K562 (cell line): ENCODE measurements around the gene MRAP2. TPM values are rescaled to one million over a fixed set of nuclear protein-coding genes. Genes with fewer than 3 reads are reported as not detected.

Experiments used
- ATAC-seq: fragments of 200-7000 bp; cut with Tn5 transposase; 3 replicates; pipeline ENCODE4 v1.9.1; 2020; ENCODE audit warnings: moderate library complexity
- BruUV-seq: library from RNA; stranded (reverse); fragments of 400-500 nt; replicated peaks from 2 replicates; lab custom pipeline; 2021; lab: Mats Ljungman, UMichigan
- CTCF ChIA-PET: fragments of 300-600 bp; formaldehyde crosslinking; extraction: SDS; loops from one replicate; lab custom pipeline; 2021; ENCODE audit warnings: low intra/inter-chr PET ratio; lab: Yijun Ruan, JAX
- POLR2A ChIA-PET: fragments of 300-600, 350-650 bp; sonication (Branson Sonifier 250); formaldehyde crosslinking; extraction: SDS; loops from one replicate; lab custom pipeline; 2021; ENCODE audit warnings: antibody characterized with exemption, inconsistent platforms; lab: Yijun Ruan, JAX
- DNase-seq, 4 experiments: peaks; one replicate each; pipeline versions ENCODE4 v3.0.0 to v3.0.0-alpha.2; 2011 to 2018; ENCODE audit warnings: low spot score in 3 of 4, mixed read lengths in 3 of 4; ENCODE audit errors: extremely low read depth in 1 of 4
- FAIRE-seq: peaks from 2 replicates; lab custom pipeline; 2011; peaks lifted over from hg19 to GRCh38; lab: Jason Lieb, UNC
- H2AFZ ChIP-seq: 2 replicates; pipeline ENCODE4 v1.6.0; 2011; ENCODE audit warnings: low read depth, low read length, control low read depth, inconsistent platforms
- H3K27ac ChIP-seq: fragments of 200-600 bp; 3 replicates; pipeline ENCODE4 v1.8.0; 2011; ENCODE audit warnings: low read depth, mild to moderate bottlenecking, control low read depth, inconsistent platforms, low read length, moderate library complexity, mixed read lengths; ENCODE audit errors: extremely low read depth
- H3K27me3 ChIP-seq, 2 experiments: fragments of 300-600 bp in 1 of 2; 2 replicates in 1 of 2; 3 replicates in 1 of 2; pipeline versions ENCODE4 v1.6.0 to v1.8.0; 2011; ENCODE audit warnings: inconsistent platforms in 2 of 2, low read length in 2 of 2, mild to moderate bottlenecking in 1 of 2, mixed read lengths in 1 of 2, moderate library complexity in 1 of 2; ENCODE audit not compliant: control insufficient read depth in 2 of 2, insufficient read depth in 2 of 2
- H3K36me3 ChIP-seq: fragments of 300-600 bp; 3 replicates; pipeline ENCODE4 v1.8.0; 2011; ENCODE audit warnings: mild to moderate bottlenecking, low read length, inconsistent platforms; ENCODE audit not compliant: control insufficient read depth, insufficient read depth
- H3K4me1 ChIP-seq, 2 experiments: fragments of 200-600 bp in 1 of 2; replicated peaks in 1 of 2; 2 replicates in 1 of 2; 3 replicates in 1 of 2; pipeline versions ENCODE4 v1.5.1 to v1.8.0; 2011; ENCODE audit warnings: inconsistent platforms in 2 of 2, low read length in 2 of 2, mild to moderate bottlenecking in 1 of 2, mixed read lengths in 1 of 2, moderate library complexity in 1 of 2; ENCODE audit not compliant: control insufficient read depth in 2 of 2, insufficient read depth in 2 of 2
- H3K4me2 ChIP-seq: 2 replicates; pipeline ENCODE4 v1.6.1; 2011; ENCODE audit warnings: low read length, control low read depth, inconsistent platforms, mixed read lengths; ENCODE audit not compliant: insufficient read depth
- H3K4me3 ChIP-seq: fragments of 200-600 bp; sonication (generic), shearing (Covaris generic); 2 replicates; pipeline ENCODE4 v1.5.1; 2016; ENCODE audit warnings: control low read depth, inconsistent platforms
- H3K79me2 ChIP-seq: fragments of 200-600 bp; 3 replicates; pipeline ENCODE4 v1.8.0; 2011; ENCODE audit warnings: low read length, inconsistent platforms; ENCODE audit not compliant: control insufficient read depth, insufficient read depth
- H3K9ac ChIP-seq, 2 experiments: 2 replicates each; pipeline versions ENCODE4 v1.6.0 to v1.6.1; 2011; ENCODE audit warnings: low read depth in 2 of 2, low read length in 2 of 2, control low read depth in 1 of 2, inconsistent platforms in 1 of 2, mild to moderate bottlenecking in 1 of 2, mixed read lengths in 1 of 2; ENCODE audit not compliant: insufficient read depth in 1 of 2
- H3K9me1 ChIP-seq: one replicate; pipeline ENCODE4 v1.6.0; 2011; ENCODE audit warnings: inconsistent platforms, mild to moderate bottlenecking, low read length, moderate library complexity; ENCODE audit not compliant: control insufficient read depth, insufficient read depth
- H3K9me3 ChIP-seq: replicated peaks from 2 replicates; pipeline ENCODE4 v1.5.1; 2011; ENCODE audit warnings: low read depth, low read length, inconsistent platforms; ENCODE audit not compliant: control insufficient read depth, insufficient read depth
- H4K20me1 ChIP-seq: replicated peaks from 2 replicates; pipeline ENCODE4 v1.6.1; 2011; ENCODE audit warnings: low read length, inconsistent platforms, mixed read lengths; ENCODE audit not compliant: control insufficient read depth, insufficient read depth
- ARHGAP35 ChIP-seq: fragments of 450-650 bp; IDR thresholded peaks from 2 replicates; pipeline ENCODE4 v1.6.1; 2018; ENCODE audit not compliant: partially characterized antibody
- ATF2 ChIP-seq: sonication (generic); formaldehyde crosslinking; IDR thresholded peaks from 2 replicates; pipeline ENCODE4 v1.8.1; 2022; ENCODE audit warnings: missing genetic modification reagents
- C11orf30 ChIP-seq: fragments of 450-650 bp; IDR thresholded peaks from 2 replicates; pipeline ENCODE4 v1.6.1; 2016; ENCODE audit warnings: low read depth, mild to moderate bottlenecking
- CEBPB ChIP-seq: fragments of 450-650 bp; IDR thresholded peaks from 2 replicates; pipeline ENCODE4 v1.6.1; 2016; ENCODE audit warnings: missing genetic modification characterization, missing compliant biosample characterization
- FOXJ3 ChIP-seq: sonication (generic); formaldehyde crosslinking; IDR thresholded peaks from 2 replicates; pipeline ENCODE4 v1.4.0; 2020; ENCODE audit warnings: mild to moderate bottlenecking, missing genetic modification reagents
- ID3 ChIP-seq, 2 experiments: fragments of 250-450 bp in 1 of 2; fragments of 450-650 bp in 1 of 2; sonication (Bioruptor Pico) in 1 of 2; IDR thresholded peaks; 2 replicates each; pipeline versions ENCODE4 v1.6.1 to v1.8.0; 2016 to 2021; ENCODE audit warnings: mild to moderate bottlenecking in 2 of 2, moderate library complexity in 2 of 2, missing compliant biosample characterization in 1 of 2, missing genetic modification characterization in 1 of 2
- MXI1 ChIP-seq: IDR thresholded peaks from 2 replicates; pipeline ENCODE4 v1.6.1; 2011; ENCODE audit warnings: low read depth, mild to moderate bottlenecking, improper control_type of control experiment, low read length
- NCOA2 ChIP-seq, 2 experiments: fragments of 450-650 bp; IDR thresholded peaks; 2 replicates each; pipeline ENCODE4 v1.6.1; 2018; ENCODE audit warnings: mild to moderate bottlenecking in 2 of 2, moderate library complexity in 1 of 2; ENCODE audit not compliant: partially characterized antibody in 2 of 2
- POLR2G ChIP-seq: fragments of 200-400 bp; formaldehyde crosslinking; IDR thresholded peaks from 2 replicates; pipeline ENCODE4 v1.6.1; 2017; ENCODE audit warnings: low read depth, mild to moderate bottlenecking, antibody characterized with exemption, low read length, moderate library complexity
- PYGO2 ChIP-seq: fragments of 450-650 bp; IDR thresholded peaks from 2 replicates; pipeline ENCODE4 v1.6.1; 2016; ENCODE audit warnings: mild to moderate bottlenecking, missing genetic modification characterization, moderate library complexity, missing compliant biosample characterization
- UBTF ChIP-seq, 2 experiments: IDR thresholded peaks; 2 replicates each; pipeline ENCODE4 v1.6.1; 2012; ENCODE audit warnings: improper control_type of control experiment in 2 of 2, low read depth in 2 of 2, low read length in 2 of 2, borderline replicate concordance in 1 of 2
- ZBTB12 ChIP-seq: fragments of 250-450 bp; sonication (Bioruptor Pico); IDR thresholded peaks from 2 replicates; pipeline ENCODE4 v1.4.0; 2020
- ZNF174 ChIP-seq: fragments of 250-450 bp; sonication (Bioruptor Pico); IDR thresholded peaks from 2 replicates; pipeline ENCODE4 v1.4.0; 2020; ENCODE audit warnings: mild to moderate bottlenecking
- ZNF354B ChIP-seq: fragments of 250-450 bp; sonication (Bioruptor Pico); IDR thresholded peaks from 2 replicates; pipeline ENCODE4 v1.4.0; 2020
- ZNF551 ChIP-seq: fragments of 250-450 bp; sonication (Bioruptor Pico); IDR thresholded peaks from 2 replicates; pipeline ENCODE4 v1.5.0; 2021; ENCODE audit warnings: mild to moderate bottlenecking, moderate library complexity
- whole genome bisulfite sequencing: fragments of 100-300 bp; shearing (Covaris generic); methylation state at CpG from one replicate; pipeline ENCODE4 v1.1.6; 2016; ENCODE audit warnings: low coverage, mixed read lengths; ENCODE audit not compliant: insufficient coverage; ENCODE audit errors: missing lambda C conversion rate; 5-methylcytosine and 5-hydroxymethylcytosine counted together
- in situ Hi-C: fragments of 300-500 bp; cut with MboI; formaldehyde crosslinking; loops from 4 replicates; pipeline ENCODE4 v1.15.0; 2018; ENCODE audit warnings: inconsistent platforms, mixed read lengths
- intact Hi-C: fragments of 100-400 bp; cut with micrococcal nuclease; formaldehyde crosslinking; loops from 2 replicates; pipeline ENCODE4 v1.14.2; 2022
- polyA plus RNA-seq, 8 experiments: library from polyadenylated mRNA; depleted of rRNA in 4 of 8; stranded (reverse) in 5 of 8; unstranded in 3 of 8; fragments of >200 nt; fragmentation: Nextera tagmentation in 2 of 8; fragmentation: Illumina TruSeq in 1 of 8; extraction: Ambion mirVana in 2 of 8; extraction: Trizol in 1 of 8; gene quantifications; 2 replicates each; pipeline versions ENCODE4 v1.2.1 to v1.2.3, GENCODE V29; 2011 to 2014; ENCODE audit warnings: inconsistent platforms in 1 of 8, missing spikeins in 1 of 8
- total RNA-seq, 7 experiments: library from RNA; depleted of rRNA in 6 of 7; stranded (reverse); fragments of >200 nt in 6 of 7; fragmentation: Illumina TruSeq in 2 of 7; extraction: Trizol in 2 of 7; gene quantifications; 2 replicates each; pipeline versions ENCODE4 v1.2.1 to v1.2.3, GENCODE V29; 2011 to 2021; ENCODE audit warnings: low replicate concordance in 1 of 7

The MRAP2 gene
- total and polyA plus RNA-seq, 9 of the 15 experiments (the other 6 are each of a cell fraction or from before 2014, with no cell fraction given) = 5.9 to 38.9 (median 9.3) TPM

GRCh38 chr6:84086056-84086455 lies 52.5 kb downstream of the MRAP2 start:
- no TSS peak for BruUV-seq
- FAIRE-seq = no peak
- Histone ChIP-seq H3K9ac (no peak overlapping the region), H3K4me3 (no peak overlapping the region)
- in situ Hi-C loops = no loop called here
- POLR2A ChIA-PET = no interaction called here
- TF ChIP-seq CEBPB (tag) = no peak
- no peak for TF ChIP-seq ATF2
- TF ChIP-seq PYGO2 (tag) = no peak
- no peak for TF ChIP-seq UBTF (IDR thresholded peaks at IDR 0.05; ENCODE audit: borderline replicate concordance in 1 of 2, low read depth in 2 of 2, low read length in 2 of 2)
- TF ChIP-seq NCOA2 (IDR thresholded peaks at IDR 0.05; ENCODE audit: partially characterized antibody in 2 of 2) = no peak
- TF ChIP-seq FOXJ3 (CRISPR knock-in tag) = no peak
- TF ChIP-seq ARHGAP35 = no peak
- TF ChIP-seq POLR2G = no peak
- TF ChIP-seq C11orf30 = no peak
- no peak for TF ChIP-seq ZNF551 (CRISPR knock-in tag)
- no peak for TF ChIP-seq ZNF354B
- no peak for TF ChIP-seq ID3 (CRISPR knock-in tag; IDR thresholded peaks at IDR 0.05)
- TF ChIP-seq ID3 (tag; IDR thresholded peaks at IDR 0.05) = no peak
- no peak for TF ChIP-seq MXI1
- no peak for TF ChIP-seq ZNF174 (CRISPR knock-in tag)
- no peak for TF ChIP-seq ZBTB12 (CRISPR knock-in tag)
- TF ChIP-seq, all 486 proteins: peak for 0
- no peaks in the 10 kb centered on the region for H3K79me2 ChIP-seq
- no peaks in the 10 kb centered on the region for H3K9me3 ChIP-seq
- no peak for DNase-seq
- H3K4me2 ChIP-seq = no peak overlapping the region
- H2AFZ ChIP-seq = no peak overlapping the region
- intact Hi-C loops = no loop called here
- no peaks in the 10 kb centered on the region for H3K9me1 ChIP-seq
- H3K36me3 ChIP-seq = no peaks in the 10 kb centered on the region
- 88% methylated on average over 1 of the region's 1 CpG for WGBS
- H3K27ac ChIP-seq = no peak overlapping the region
- peaks cover 0 to 17% of the 10 kb centered on the region in 2 experiments; a peak in 4 of 5 replicates for H3K4me1 ChIP-seq
- ATAC-seq = no peak
- CTCF ChIA-PET = no interaction called here
- no peaks in the 10 kb centered on the region for H3K27me3 ChIP-seq
- H4K20me1 ChIP-seq = no peaks in the 10 kb centered on the region
